Measurements from ENCODE around the gene SNAPC1.
A peak's percentile ranks its signal among the peaks of the same experiment; 100 is the strongest.

Gene SNAPC1

DNA sequence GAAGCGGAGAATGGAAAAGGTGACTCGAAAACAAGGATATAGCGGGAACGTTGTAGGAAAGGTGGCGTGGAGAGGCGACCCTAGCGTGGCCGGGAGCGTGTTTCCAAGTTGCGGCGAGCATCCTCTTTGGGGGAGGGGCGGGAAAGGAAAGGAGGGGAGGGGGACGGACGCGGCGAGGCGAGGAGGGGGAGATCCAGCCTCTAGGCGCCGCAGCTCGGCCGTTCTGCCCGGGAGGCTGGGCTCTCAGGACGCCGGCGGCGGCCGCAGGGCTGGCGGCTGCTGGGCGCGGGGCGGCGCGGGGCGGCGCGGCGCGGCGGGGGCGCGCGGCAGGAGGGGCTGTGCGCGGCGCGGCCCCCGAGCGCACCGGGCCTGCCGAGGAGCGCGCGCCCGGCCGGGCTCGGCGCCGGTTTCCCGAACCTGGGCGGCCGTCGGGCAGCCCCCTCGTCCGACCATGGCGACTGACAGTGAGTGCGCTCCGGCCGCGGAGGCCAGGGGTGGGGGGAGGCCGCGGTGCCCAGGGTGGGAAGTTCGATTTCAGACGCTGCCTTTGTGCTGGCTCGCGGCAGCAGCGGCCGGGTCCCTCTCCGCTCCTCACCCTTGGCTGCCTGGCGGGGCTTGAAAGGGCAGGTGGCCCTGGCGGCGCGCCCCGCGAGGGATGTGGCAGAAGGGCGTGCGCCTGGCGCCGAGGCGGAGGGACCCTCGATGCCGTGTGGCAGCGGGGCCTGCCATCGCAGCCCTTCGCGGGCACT, 50.3 kb downstream of the SNAPC1 start, which contains the start of gene SYT16:
TSS of gene SYT16 (plus strand) at position 357 of the 749 bp plus-strand sequence.
- DNase-seq: peak; percentile 15

DNA sequence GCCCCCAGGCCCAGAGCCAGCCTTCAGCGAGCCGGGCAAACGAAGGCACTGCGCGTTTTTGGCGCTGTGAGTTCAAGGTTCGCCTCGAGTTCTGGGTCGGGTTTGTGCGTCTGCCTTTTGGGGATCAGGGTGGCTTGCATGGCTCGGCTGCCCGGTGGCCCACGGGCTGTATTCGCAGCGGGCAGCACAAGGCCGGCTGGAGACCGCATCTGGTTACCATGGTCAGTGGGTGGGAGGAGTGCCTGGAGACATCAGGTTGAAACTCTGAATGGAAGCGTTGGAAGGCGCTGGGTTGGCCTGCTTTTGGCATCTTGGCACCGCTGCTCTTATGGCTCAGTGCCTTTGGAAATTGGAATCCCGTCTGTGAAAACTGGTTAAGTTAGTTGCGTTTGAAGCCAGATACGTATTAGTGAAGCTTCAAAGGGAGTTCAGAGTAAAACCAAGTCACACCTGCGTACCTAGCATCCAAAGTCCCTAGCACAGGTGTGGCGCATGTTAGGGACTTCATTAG, 50.9 kb downstream of the SNAPC1 start:
- no peak for DNase-seq

DNA sequence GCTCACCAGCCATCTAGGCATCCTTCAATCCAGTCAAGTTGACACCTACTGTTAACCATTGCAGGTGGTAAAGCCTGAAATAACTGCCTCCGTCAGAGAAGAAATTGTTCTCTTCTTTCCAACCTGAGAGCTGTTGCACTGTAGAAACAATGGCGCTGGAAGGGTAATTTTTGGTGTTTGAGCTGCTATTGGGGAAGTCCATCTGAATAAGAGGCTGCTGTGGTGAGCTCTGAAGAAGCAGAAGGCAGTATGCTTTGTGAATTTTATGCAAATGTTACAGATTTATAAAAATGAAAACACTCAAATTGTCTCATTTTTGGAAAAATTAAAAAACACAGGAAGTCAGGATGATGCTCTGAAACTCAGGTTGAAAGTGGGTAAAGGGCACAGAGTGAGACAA, 60.2 kb downstream of the SNAPC1 start:
- DNase-seq: no peak

DNA sequence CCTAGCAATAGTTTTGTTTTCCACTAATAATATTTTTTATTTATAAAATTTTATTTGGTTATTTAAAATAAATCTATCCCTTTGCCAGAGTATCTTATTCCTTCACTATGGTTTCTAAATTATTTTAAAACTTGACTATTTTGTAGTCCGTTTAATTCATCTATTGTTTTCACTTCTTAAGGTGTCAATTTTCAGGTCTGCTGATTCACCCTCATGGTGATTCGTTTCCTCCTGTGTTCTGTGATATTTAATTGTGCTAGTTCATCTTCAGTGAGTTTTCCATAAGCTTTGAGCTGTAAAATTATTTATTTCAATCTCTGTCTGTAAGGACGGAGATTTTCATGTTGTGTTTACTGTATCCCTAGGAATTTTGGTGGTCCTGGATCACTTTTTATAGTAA, 70.6 kb downstream of the SNAPC1 start:
- DNase-seq: no peak

DNA sequence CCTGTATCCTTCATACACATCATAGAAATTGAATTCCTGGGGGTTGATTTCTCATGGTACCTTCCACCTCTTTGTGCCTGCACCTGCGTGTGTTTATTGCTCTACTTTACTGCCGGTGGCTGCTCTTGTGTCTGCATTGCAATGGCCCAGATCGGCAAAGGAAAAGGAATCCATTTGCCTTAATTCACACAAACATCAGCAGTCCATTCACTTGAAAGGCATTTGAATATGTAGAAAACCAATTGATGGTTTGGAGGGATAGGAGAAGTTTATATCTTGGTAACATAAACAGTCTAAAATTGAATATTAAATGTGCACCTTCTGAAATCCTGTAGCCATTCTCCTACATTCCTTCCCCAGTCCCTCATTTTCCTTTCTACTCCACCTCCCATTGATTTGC, 74.0 kb downstream of the SNAPC1 start:
- DNase-seq: no peak

DNA sequence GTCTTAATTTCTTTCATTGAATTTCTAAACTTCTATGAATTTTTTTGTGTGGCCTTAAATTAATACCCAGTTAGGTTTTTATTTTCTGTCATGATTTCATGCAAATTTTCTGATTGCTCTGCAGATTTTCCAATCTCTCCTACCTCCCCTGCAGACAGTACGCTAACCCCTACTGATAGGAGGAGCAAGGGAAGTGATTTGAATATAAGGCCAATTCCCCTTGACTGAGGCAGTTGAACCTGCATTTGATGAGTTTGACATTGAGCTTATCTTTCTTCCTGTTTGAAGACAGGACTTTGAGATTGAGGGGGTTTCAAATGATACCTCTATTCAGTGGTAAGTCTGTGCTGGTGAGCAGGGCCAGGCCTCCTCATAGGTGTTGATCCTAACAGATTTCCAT, 74.6 kb downstream of the SNAPC1 start:
- no peak for DNase-seq

DNA sequence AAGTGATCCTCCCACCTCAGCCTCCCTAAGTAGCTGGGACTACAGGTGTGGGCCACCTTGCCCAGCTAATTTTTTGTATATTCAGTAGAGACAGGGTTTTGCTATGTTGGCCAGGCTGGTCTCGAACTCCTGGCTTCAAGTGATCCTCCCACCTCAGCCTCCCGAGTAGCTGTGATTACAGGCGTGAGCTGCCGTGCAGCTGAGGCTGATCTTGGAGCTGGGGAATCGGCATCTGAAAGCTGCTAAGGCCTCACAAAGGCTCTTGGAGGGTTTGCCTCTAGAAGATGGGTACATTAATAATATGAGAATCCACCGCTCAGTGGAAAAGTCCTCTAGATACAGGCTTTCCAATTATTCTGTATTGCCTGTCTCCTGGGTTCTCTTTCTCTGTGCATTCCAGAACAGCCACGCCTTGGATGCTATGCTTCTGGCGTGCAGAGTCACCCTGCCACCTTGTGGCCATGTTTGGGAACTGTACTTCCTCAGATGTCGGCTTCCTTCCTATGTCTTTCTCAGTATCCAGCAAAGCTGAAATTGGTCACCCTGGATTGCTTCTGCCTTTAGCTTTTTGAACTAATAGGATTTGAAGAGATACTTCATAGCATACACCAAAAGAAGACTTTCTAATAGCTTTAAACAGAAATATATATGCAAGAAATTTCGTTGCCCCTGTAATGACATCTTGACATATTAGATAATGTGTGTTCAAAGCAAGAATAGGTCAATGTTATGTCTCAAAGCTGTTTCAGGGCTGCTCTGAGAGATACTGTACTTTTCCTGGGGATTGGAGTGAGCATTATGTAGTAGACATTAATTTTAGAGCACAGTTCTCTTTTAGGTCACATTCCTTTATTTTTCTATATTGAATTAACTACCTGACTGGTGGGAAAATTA, 75.4 kb downstream of the SNAPC1 start:
- peak; percentile 80 for DNase-seq

DNA sequence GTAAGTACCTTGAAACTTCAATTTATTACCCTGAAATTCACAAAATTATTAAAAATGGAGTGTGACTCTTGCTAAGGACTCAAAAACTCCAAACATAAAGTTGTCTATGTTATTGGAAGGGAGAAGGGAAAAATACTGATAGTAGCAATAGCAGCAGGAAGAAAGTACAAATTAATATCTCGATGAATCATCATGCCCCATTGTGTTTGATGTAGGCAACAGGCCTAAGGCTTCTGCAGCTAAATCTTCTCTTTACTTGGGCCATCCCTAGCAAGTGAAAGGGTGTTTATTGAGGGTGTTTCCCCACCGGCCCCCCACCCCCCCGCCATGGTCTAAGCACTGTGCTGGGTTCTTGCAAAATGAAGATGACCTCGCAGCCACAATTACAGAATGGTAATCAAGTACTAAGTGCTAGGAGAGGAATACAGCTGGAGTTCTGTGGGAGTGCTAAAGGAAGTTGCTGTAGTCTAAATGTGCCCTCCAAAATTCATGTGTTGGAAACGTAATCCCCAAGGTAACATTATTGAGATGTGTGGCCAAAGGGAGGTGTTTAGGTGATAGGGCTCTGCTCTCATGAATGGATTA, 76.5 kb downstream of the SNAPC1 start:
- DNase-seq: no peak

DNA sequence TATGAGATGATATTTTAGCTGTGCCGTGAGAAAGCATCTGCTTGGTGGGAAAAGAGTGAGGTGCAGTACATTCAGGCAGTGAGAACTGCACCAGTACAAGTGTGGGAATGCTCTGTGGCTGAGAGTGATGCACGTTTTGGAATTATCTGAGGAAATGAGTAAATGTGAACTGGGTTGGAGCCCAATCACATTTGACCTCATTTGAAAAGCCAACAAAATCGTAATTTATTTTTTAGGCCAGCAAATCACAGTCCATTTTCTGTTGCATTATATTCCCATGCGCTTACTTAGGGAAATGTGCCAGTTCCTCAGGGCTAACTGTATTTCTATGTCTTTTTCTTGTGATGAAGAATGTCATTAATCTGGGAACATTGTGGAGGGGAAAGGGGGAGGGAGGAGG, 77.3 kb downstream of the SNAPC1 start:
- DNase-seq: peak; percentile 44

DNA sequence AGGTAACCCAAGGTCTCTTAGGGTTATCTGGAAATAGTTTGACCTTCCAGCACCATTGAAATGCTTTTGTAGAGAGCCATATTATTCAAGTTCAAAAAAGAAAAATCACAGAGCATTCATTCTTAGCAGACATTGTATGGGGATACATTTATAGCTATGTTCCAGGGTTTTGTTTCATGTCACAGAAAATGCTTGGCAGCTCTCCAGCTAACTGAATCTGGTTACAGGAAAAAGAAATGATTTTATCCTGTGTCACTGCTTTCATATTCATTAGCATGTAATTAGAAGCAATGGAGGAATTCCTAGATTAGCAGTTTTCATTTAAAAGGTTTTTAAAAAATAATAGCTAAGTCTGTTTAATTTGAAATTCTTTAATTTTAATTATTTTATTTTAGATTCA, 78.9 kb downstream of the SNAPC1 start:
- no peak for DNase-seq
